IMR-90 (cell line): ENCODE results near the gene RYR3. TPM values are rescaled to one million over a fixed set of nuclear protein-coding genes. Genes with fewer than 3 reads are reported as not detected.

Experiments
- ATAC-seq: fragments of 200-7000 bp; cut with Tn5 transposase; 2 replicates; pipeline ENCODE4 v1.9.1; 2020; ENCODE audit warnings: low read depth, mild to moderate bottlenecking, moderate library complexity
- BruUV-seq: library from RNA; stranded (reverse); fragments of 400-500 nt; replicated peaks from 2 replicates; lab custom pipeline; 2021; lab: Mats Ljungman, UMichigan
- CTCF ChIA-PET: fragments of 300-600 bp; formaldehyde crosslinking; extraction: SDS; loops from one replicate; lab custom pipeline; 2021; ENCODE audit warnings: antibody characterized with exemption; lab: Yijun Ruan, JAX
- POLR2A ChIA-PET: fragments of 300-600 bp; sonication (Branson Sonifier 250); formaldehyde crosslinking; loops from one replicate; lab custom pipeline; 2022; ENCODE audit warnings: antibody characterized with exemption; ENCODE audit not compliant: unreplicated experiment; lab: Charles Lee
- DNase-seq: peaks from one replicate; pipeline ENCODE4 v3.0.0; 2013
- H2AFZ ChIP-seq: replicated peaks from 2 replicates; pipeline ENCODE3; 2013; ENCODE audit warnings: low read length, mild to moderate bottlenecking; ENCODE audit not compliant: poor library complexity
- H2AK5ac ChIP-seq: 2 replicates; pipeline ENCODE4 v1.6.1; 2013; ENCODE audit warnings: low read depth, low read length, inconsistent platforms
- H2AK9ac ChIP-seq: replicated peaks from 2 replicates; pipeline ENCODE3; 2013; ENCODE audit warnings: mild to moderate bottlenecking, low read depth, low read length, moderate library complexity; ENCODE audit not compliant: poor library complexity
- H2BK120ac ChIP-seq: 2 replicates; pipeline ENCODE4 v1.6.1; 2013; ENCODE audit warnings: low read depth, low read length, inconsistent platforms
- H2BK15ac ChIP-seq: 3 replicates; pipeline ENCODE4 v1.6.1; 2013; ENCODE audit warnings: low read depth, low read length, inconsistent platforms
- H2BK20ac ChIP-seq: 2 replicates; pipeline ENCODE4 v1.6.1; 2013; ENCODE audit warnings: low read depth, mild to moderate bottlenecking, inconsistent platforms, low read length, moderate library complexity
- H2BK5ac ChIP-seq: 2 replicates; pipeline ENCODE4 v1.6.1; 2013; ENCODE audit warnings: mild to moderate bottlenecking, low read depth, low read length, inconsistent platforms; ENCODE audit not compliant: poor library complexity, severe bottlenecking
- H3K14ac ChIP-seq: replicated peaks from 2 replicates; pipeline ENCODE4 v1.6.1; 2013; ENCODE audit warnings: low read depth, low read length, inconsistent platforms
- H3K18ac ChIP-seq: 2 replicates; pipeline ENCODE4 v1.6.1; 2013; ENCODE audit warnings: low read depth, low read length, control low read depth
- H3K23ac ChIP-seq: 2 replicates; pipeline ENCODE4 v1.6.1; 2013; ENCODE audit warnings: low read depth, low read length, inconsistent platforms
- H3K27ac ChIP-seq: 2 replicates; pipeline ENCODE4 v1.5.1; 2013; ENCODE audit warnings: mild to moderate bottlenecking, control low read depth, low read length; ENCODE audit not compliant: insufficient read depth
- H3K27me3 ChIP-seq: 2 replicates; pipeline ENCODE4 v1.6.1; 2013; ENCODE audit warnings: low read length; ENCODE audit not compliant: control insufficient read depth, insufficient read depth
- H3K36me3 ChIP-seq: 2 replicates; pipeline ENCODE4 v1.6.1; 2013; ENCODE audit warnings: low read length, mixed read lengths; ENCODE audit not compliant: control insufficient read depth, insufficient read depth
- H3K4ac ChIP-seq: 2 replicates; pipeline ENCODE4 v1.6.1; 2013; ENCODE audit warnings: low read depth, low read length, inconsistent platforms
- H3K4me1 ChIP-seq: 2 replicates; pipeline ENCODE4 v1.6.1; 2013; ENCODE audit warnings: low read length, mixed read lengths; ENCODE audit not compliant: control insufficient read depth, insufficient read depth
- H3K4me2 ChIP-seq: 2 replicates; pipeline ENCODE4 v1.6.1; 2013; ENCODE audit warnings: low read depth, mild to moderate bottlenecking, control low read depth, low read length, moderate library complexity
- H3K4me3 ChIP-seq: 2 replicates; pipeline ENCODE4 v1.5.1; 2013; ENCODE audit warnings: low read depth, mild to moderate bottlenecking, control low read depth, low read length, moderate library complexity; ENCODE audit not compliant: insufficient read depth
- H3K56ac ChIP-seq: 2 replicates; pipeline ENCODE4 v1.6.1; 2013; ENCODE audit warnings: low read length, inconsistent platforms; ENCODE audit not compliant: insufficient read depth; ENCODE audit errors: extremely low read depth
- H3K79me1 ChIP-seq, 2 experiments: 2 replicates each; pipeline ENCODE4 v1.6.1; 2013; ENCODE audit warnings: low read length in 2 of 2, inconsistent platforms in 1 of 2, low read depth in 1 of 2
- H3K9ac ChIP-seq: 2 replicates; pipeline ENCODE4 v1.6.1; 2013; ENCODE audit warnings: low read depth, low read length, control low read depth
- H3K9me1 ChIP-seq: 2 replicates; pipeline ENCODE4 v1.6.1; 2013; ENCODE audit warnings: low read length, inconsistent platforms; ENCODE audit not compliant: insufficient read depth
- H3K9me3 ChIP-seq: 2 replicates; pipeline ENCODE4 v1.6.1; 2013; ENCODE audit warnings: low read length; ENCODE audit not compliant: control insufficient read depth, insufficient read depth
- H4K20me1 ChIP-seq: 2 replicates; pipeline ENCODE4 v1.6.1; 2013; ENCODE audit warnings: low read length, inconsistent platforms; ENCODE audit not compliant: insufficient read depth
- H4K5ac ChIP-seq: 2 replicates; pipeline ENCODE4 v1.6.1; 2013; ENCODE audit warnings: mild to moderate bottlenecking, low read depth, low read length, control low read depth
- H4K8ac ChIP-seq, 2 experiments: 2 replicates each; pipeline ENCODE4 v1.6.1; 2013; ENCODE audit warnings: low read depth in 2 of 2, low read length in 2 of 2, control low read depth in 1 of 2, inconsistent platforms in 1 of 2
- H4K91ac ChIP-seq: 2 replicates; pipeline ENCODE4 v1.6.1; 2013; ENCODE audit warnings: low read depth, low read length, inconsistent platforms; ENCODE audit not compliant: insufficient read depth
- BHLHE40 ChIP-seq: fragments of 150-350 bp; IDR thresholded peaks from 2 replicates; pipeline ENCODE4 v1.6.1; 2016; ENCODE audit warnings: mild to moderate bottlenecking, low read depth, low read length
- CEBPB ChIP-seq: IDR thresholded peaks from 2 replicates; pipeline ENCODE4 v1.6.1; 2012; ENCODE audit warnings: low read depth, low read length, improper control_type of control experiment
- CHD1 ChIP-seq: IDR thresholded peaks from 2 replicates; pipeline ENCODE4 v1.6.1; 2012; ENCODE audit warnings: low read depth, low read length, improper control_type of control experiment
- ELK1 ChIP-seq: fragments of 150-350 bp; IDR thresholded peaks from 2 replicates; pipeline ENCODE4 v1.6.1; 2016; ENCODE audit warnings: low read depth, mild to moderate bottlenecking, low read length, moderate library complexity, borderline replicate concordance
- FOS ChIP-seq: fragments of 150-350 bp; IDR thresholded peaks from 2 replicates; pipeline ENCODE4 v1.6.1; 2016; ENCODE audit warnings: low read depth, low read length
- MAFK ChIP-seq: IDR thresholded peaks from 2 replicates; pipeline ENCODE4 v1.6.1; 2012; ENCODE audit warnings: low read depth, low read length, improper control_type of control experiment
- MAZ ChIP-seq: IDR thresholded peaks from 2 replicates; pipeline ENCODE4 v1.6.1; 2012; ENCODE audit warnings: low read depth, mild to moderate bottlenecking, low read length, improper control_type of control experiment, moderate library complexity, borderline replicate concordance
- MXI1 ChIP-seq: IDR thresholded peaks from 2 replicates; pipeline ENCODE4 v1.6.1; 2012; ENCODE audit warnings: low read depth, mild to moderate bottlenecking, low read length, moderate library complexity, borderline replicate concordance
- NFE2L2 ChIP-seq: fragments of 150-350 bp; IDR thresholded peaks from 2 replicates; pipeline ENCODE4 v1.6.1; 2016; ENCODE audit warnings: low read depth, mild to moderate bottlenecking, low read length
- POLR2A ChIP-seq: IDR thresholded peaks from 2 replicates; pipeline ENCODE4 v1.6.1; 2012; ENCODE audit warnings: mild to moderate bottlenecking, low read depth, low read length
- RAD21 ChIP-seq: IDR thresholded peaks from 2 replicates; pipeline ENCODE4 v1.6.1; 2012; ENCODE audit warnings: low read length, improper control_type of control experiment
- RCOR1 ChIP-seq: IDR thresholded peaks from 2 replicates; pipeline ENCODE4 v1.6.1; 2012; ENCODE audit warnings: mild to moderate bottlenecking, low read length, improper control_type of control experiment; ENCODE audit not compliant: insufficient replicate concordance
- RFX5 ChIP-seq: IDR thresholded peaks from 2 replicates; pipeline ENCODE4 v1.8.0; 2012; ENCODE audit warnings: low read depth, mild to moderate bottlenecking, low read length, moderate library complexity
- SMC3 ChIP-seq: fragments of 150-350 bp; IDR thresholded peaks from 2 replicates; pipeline ENCODE4 v1.6.1; 2016; ENCODE audit warnings: low read depth, mild to moderate bottlenecking, antibody characterized with exemption, low read length, moderate library complexity
- USF2 ChIP-seq: fragments of 150-350 bp; IDR thresholded peaks from 2 replicates; pipeline ENCODE4 v1.6.1; 2017; ENCODE audit warnings: mild to moderate bottlenecking, antibody characterized with exemption, low read length, low read depth
- WGBS, 2 experiments: methylation state at CpG; one replicate each; pipeline versions ENCODE4 v1.1.5 to v1.1.7; 2013; ENCODE audit warnings: missing lambda C conversion rate in 2 of 2; ENCODE audit not compliant: insufficient read length in 1 of 2; ENCODE audit errors: extremely low coverage in 2 of 2; 5-methylcytosine and 5-hydroxymethylcytosine counted together
- dilution Hi-C: fragments of 300-500 bp; cut with HindIII; formaldehyde crosslinking; loops from one replicate; pipeline ENCODE4 v1.14.3; 2018; ENCODE audit warnings: low sequenced_read_pairs; ENCODE audit not compliant: unreplicated experiment
- in situ Hi-C: fragments of 300-500 bp; cut with MboI; formaldehyde crosslinking; loops from 3 replicates; pipeline ENCODE4 v1.14.3; 2019; ENCODE audit warnings: low sequenced_read_pairs, inconsistent platforms, mixed read lengths
- intact Hi-C: fragments of 100-400 bp; cut with micrococcal nuclease; formaldehyde crosslinking; loops from 2 replicates; pipeline ENCODE4 v1.10.0; 2022
- polyA plus RNA-seq, 3 experiments: library from polyadenylated mRNA; depleted of rRNA; stranded (reverse); fragments of >200 nt; gene quantifications; 2 replicates each; pipeline ENCODE4 v1.2.3, GENCODE V29; 2012; ENCODE audit warnings: low replicate concordance in 1 of 3
- total RNA-seq: library from RNA; depleted of rRNA; stranded (reverse); fragments of >200 nt; gene quantifications from 2 replicates; pipeline ENCODE4 v1.2.3, GENCODE V29; 2012

The RYR3 gene
- total and polyA plus RNA-seq, 2 of the 4 experiments (the other 2 are of a cell fraction) = 0.18 TPM; not detected in 1

- Histone ChIP-seq H4K8ac (no peak overlapping the region), H4K91ac (no peak overlapping the region), H2AFZ (no peak overlapping the region), H3K23ac (no peak overlapping the region), H3K56ac (no peak overlapping the region), H3K4me2 (no peak overlapping the region), H2BK20ac (no peak overlapping the region), H2BK15ac (no peak overlapping the region), H3K4me3 (no peak overlapping the region), H2AK9ac (no peak overlapping the region), H3K14ac (no peak overlapping the region), H3K9me1 (no peaks in the 10 kb centered on the region), H3K36me3 (no peaks in the 10 kb centered on the region), H3K4me1 (no peaks in the 10 kb centered on the region), H3K79me1 (no peaks in the 10 kb centered on the region), H3K18ac (no peak overlapping the region), H3K9ac (no peak overlapping the region), H2BK120ac (no peak overlapping the region), H2BK5ac (no peak overlapping the region), H3K27me3 (peaks cover 4% of the 10 kb centered on the region), H3K9me3 (no peaks in the 10 kb centered on the region), H3K4ac (no peak overlapping the region), H4K20me1 (no peaks in the 10 kb centered on the region), H4K5ac (no peak overlapping the region), H2AK5ac (no peak overlapping the region), H3K27ac (no peak overlapping the region)
- dilution Hi-C loops = no loop called here
- DNase-seq (no peak), ATAC-seq (no peak)
- 44% methylated on average over 4 of the region's 5 CpGs; no CpG with 5 or more reads in 1 of the 2 experiments for WGBS, 2 experiments
- intact Hi-C loops = no loop called here
- ChIA-PET POLR2A (no interaction called here), CTCF (interaction anchor here (0.8 kb wide), 1 partner anchor 11 kb away, joined by 3 read pairs; no protein-coding TSS in a partner anchor)
- TF ChIP-seq POLR2A (no peak), CEBPB (no peak), MAZ (no peak), USF2 (no peak), BHLHE40 (no peak), FOS (no peak), MXI1 (no peak), SMC3 (no peak), MAFK (no peak), NFE2L2 (no peak), RFX5 (no peak), RCOR1 (no peak), CHD1 (no peak), RAD21 (no peak), ELK1 (no peak)
- BruUV-seq = no TSS peak
- in situ Hi-C loops = loop anchor here (25.0 kb wide), 1 partner anchor 618 kb away; no protein-coding TSS in a partner anchor
Measured at GRCh38 chr15:33680336-33680735, 369.6 kb downstream of the RYR3 start.
